NCI-H146 (cell line): ENCODE measurements around the gene LCMT1.
"Not testable (repeated sequence)": the region's sequence is repeated elsewhere in the genome, so short reads cannot be mapped to it uniquely, and the experiment has no call there.

Experiments
- DNase-seq: peaks from one replicate; lab custom pipeline; 2025; lab: John Stamatoyannopoulos, UW

Gene LCMT1

DNA sequence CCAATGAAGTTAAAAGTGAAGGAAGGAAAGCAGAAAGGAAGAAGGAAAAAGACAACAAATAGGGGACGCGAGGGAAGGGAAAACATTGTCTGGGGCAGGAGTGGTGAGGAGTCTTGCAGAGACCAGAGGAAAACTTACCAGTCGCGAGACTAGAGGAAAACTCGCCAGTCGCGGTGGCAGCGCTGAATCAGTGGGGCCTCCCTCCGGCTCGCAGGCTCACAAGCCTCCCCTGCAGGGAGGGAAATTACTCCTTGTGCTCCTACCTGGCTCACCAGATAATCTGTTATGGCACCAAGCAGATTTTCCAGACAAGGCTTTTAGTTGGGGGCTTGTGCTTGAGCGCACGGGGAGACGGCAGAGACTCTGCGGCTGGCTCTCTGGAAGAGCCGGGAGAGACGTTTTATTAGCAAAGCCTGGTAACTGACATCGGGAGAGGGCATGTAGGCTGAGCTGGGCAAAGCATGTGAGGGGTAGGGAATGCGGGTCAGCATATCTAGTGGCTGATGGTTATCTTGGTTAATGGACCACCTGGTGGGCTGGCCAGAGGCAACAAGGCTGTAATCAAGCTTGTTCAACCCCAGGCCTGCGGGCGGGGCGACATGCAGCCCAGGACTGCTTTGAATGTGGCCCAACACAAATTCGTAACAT is 37.1 kb downstream of the LCMT1 start:
- peak; percentile 24 for DNase-seq

DNA sequence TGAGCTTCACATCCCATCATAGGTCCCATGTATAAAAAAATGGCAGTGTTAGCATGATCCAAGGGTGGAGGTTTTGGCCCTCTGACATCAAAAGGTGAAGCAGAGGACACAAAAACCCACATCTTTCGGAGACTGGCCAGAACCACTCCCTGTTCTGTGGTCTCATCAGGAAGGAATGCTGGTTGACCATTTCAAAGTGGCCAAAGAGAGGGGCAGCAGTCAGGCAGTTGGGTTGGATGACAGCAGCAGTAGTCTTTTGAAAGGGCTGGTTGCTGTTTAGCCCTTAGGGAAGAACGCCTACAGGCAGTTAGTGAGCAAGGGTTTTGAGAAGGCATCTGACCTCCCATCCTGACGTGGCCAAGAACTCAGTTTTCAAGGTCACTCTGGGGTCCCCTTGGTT is 40.5 kb downstream of the LCMT1 start:
- DNase-seq, result no peak

DNA sequence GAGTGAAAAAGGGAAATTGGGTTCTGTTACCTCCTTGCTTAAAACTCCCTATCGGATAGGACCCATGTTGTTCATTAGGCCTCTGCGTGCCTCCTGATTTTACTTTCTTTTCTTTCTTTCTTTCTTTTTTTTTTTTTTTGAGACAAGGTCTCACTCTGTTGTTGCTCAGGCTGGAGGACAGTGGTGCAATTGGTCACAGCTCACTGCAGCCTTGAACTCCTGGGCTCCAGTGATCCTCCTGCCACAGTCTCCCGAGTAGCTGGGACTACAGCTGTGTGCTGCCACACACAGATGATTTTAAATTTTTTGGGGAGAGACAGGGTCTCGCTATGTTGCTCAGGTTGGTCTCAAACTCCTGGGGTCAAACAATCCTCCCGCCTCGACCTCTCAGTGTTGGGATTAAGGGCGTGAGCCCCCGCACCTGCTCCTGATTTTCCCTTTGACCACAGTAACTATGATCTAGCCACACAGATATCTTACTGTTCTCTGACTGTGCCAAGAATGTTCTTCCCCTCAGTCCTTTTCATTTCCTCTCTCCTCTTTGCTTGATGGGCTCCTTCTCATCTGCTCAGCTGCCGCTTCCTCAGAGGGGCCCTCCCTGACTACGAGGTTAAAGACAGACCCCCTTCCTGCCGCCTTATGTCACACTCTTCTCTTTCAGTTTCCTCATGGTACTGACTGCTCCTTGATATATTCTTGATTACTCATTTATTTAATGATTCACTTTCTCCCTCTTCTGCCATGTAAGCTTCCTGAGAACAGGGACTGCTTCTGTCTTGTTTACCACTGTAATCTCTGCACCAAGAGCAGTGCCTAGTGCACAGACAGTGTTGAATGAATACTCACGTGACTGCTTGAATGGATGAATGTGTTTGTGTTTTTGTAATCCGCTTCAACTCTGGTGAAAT is 44.3 kb downstream of the LCMT1 start:
- no peak for DNase-seq

DNA sequence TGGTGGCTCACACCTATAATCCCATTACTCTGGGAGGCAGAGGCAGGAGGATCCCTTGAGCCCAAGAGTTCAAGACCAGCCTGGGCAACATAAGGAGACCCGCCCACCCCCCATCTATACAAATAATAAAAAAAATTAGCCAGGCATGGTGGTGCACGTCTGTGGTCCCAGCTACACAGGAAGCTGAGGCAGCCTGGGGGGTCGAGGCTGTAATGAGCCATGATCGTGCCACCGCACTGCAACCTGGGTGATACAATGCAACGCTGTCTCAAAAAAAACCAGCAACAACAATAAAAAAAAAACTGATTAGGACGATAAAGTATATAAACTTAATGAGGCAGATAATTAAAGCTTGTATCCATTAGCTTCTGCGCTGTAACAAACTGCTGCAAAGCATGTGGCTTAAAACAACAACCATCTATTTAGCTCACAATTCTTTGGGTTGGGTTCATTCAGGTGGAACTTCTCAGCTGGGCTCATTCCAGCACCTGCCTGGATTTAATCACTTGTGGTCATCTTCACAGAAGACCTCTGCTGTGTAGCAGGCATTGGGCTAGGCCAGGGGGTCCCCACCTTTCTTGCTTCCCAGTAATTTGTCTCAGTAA is 45.8 kb downstream of the LCMT1 start:
- peak; percentile 84 for DNase-seq

DNA sequence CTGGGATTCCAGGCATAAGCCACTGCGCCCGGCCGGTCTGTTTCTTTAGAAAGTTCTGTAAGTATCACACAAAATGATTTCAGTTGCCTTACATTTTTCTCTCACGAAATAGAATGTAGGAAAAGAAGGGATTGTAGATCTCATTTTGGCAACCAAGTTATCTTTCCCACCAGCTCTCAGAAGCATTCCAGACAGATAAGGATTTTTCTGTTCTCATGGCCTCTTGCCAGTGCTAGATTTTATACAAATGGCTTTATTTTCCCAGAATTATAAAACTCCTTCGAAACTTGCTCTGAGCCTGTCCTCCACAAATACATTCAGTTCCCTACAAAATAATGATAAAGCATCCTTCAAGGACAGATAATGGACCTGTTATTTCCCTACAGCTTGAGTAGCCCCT is 46.9 kb downstream of the LCMT1 start:
- no peak for DNase-seq

DNA sequence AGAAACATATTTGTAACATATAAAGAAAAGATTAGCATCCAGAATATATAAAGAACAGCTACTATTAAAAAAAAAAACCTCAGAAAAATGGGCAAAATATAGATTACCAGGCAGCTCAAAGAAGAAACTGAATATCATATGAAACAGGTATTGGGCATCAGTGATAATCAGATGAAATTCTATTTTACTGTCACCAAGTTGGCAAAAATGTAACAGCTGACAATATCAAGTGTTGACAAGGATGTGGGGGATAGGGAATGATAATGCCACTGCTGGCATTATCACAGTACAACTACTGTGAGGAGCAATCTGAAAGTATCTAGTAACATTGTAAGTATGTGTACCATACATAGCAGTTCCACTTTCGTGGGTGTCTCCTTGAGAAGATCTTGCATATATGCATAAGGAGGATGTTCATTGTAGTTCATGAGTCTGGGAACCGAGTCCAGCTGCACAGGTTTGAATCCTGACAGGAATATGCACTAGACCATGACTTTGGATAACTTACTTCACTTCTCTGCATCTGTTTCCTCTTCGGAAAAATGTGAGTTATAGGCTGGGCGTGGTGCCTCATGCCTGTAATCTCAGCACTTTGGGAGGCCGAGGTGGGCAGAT is 50.3 kb downstream of the LCMT1 start:
- DNase-seq, result no peak

DNA sequence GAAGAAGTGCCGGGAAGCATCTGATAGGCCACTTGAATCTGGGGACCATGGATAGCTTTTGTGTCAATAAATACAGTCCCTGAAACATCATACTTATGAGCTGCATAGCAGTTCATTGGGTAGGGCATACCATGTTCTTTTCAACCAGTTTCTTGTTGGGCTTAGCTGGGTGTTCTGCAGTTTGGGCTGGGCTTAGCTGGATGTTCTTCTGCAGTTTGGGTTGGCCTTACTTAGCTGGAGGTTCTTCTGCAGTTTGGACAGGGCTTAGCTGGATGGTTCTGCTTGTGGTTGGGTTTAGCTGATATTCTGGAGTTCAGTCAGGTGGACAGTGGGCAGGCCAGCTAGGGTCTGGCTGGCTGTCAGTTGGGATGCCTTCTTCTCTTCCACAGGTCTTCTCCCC is 52.1 kb downstream of the LCMT1 start:
- DNase-seq, result no peak

DNA sequence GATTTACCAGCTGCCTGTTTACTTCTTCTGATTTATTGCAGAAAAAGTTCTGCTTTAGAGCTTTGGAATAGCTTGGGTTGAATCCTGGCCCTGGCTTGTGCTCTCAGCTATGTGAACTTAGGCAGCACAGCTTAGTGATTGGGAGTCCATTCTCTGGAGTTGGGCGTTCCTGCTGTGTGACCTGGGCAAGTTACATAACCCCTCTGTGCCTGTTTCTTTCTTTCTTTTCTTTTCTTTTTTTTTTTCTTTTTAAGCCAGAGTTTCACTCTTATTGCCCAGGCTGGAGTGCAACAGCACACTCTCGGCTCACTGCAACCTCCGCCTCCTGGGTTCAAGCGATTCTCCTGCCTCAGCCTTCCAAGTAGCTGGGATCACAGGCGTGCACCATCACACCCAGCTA is 53.7 kb downstream of the LCMT1 start:
- no peak for DNase-seq

DNA sequence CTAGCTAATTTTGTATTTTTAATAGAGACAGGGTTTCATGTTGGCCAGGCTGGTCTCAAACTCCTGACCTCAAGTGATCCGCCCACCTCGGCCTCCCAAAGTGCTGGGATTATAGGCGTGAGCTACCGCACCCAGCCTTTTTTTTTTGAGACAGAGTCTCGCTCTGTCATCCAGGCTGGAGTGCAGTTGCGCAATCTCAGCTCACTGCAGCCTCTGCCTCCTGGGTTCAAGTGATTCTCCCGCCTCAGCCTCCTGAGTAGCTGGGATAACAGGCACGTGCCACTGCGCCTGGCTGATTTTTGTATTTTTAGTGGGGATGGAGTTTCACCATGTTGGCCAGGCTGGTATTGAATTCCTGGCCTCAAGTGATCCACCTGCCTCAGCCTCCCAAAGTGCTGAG is 56.4 kb downstream of the LCMT1 start:
- DNase-seq, result not testable (repeated sequence)

DNA sequence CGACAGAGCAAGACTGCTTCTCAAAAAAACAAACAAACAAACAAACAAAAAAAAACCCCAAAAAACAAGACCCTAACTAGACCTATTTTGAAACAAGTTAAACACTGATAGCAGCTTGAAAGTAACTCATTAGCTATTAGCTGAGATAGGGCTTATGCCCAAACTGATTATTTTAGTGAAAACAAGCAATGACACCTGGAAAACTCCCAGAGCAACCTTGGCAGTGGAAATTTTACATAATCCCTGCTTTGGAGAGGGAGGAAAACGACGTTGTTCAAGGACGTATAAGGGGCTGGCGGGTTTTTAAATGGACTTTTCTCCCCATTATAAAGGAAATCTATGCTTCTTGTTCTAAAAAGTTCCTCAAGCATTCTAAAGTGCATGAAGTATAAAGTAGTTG is 59.8 kb downstream of the LCMT1 start:
- no peak for DNase-seq

DNA sequence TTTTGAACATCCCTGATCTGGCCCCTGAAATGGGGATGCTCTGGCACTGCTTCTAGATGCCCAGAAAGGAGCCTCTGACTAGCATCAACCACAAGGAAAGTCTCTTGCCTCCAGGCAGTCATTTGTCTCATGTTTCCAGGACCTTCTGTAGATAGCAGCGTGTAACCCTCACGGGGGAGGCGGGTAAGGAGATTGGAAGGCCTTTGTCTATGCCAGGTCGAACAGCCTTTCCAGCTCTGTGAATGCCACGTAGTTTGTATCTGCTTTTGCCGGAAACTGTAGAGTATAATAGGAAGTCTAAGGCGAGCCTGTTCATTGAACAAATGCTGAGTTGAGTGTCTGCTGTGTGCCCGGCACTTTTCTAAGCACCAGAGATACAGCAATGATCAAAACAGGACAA is 61.3 kb downstream of the LCMT1 start:
- DNase-seq, result no peak

DNA sequence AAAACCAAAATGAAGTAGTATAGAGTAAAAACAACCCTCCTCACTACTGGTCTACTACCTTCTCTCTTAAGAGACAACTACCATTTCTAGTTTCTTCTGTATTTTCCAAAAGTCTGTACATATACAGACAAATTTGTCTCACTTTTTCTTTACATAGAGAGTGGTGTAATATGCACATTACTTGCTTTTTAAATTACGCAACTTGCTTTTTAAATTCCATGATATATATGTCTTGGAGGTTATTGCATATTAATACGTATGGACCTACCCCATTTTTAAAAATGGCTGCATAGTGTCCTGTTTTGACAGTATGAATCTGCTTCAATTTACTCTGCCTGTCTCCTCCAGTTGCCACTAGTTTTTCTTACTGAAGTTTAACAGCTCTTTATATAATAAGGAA is 62.7 kb downstream of the LCMT1 start:
- DNase-seq, result no peak

DNA sequence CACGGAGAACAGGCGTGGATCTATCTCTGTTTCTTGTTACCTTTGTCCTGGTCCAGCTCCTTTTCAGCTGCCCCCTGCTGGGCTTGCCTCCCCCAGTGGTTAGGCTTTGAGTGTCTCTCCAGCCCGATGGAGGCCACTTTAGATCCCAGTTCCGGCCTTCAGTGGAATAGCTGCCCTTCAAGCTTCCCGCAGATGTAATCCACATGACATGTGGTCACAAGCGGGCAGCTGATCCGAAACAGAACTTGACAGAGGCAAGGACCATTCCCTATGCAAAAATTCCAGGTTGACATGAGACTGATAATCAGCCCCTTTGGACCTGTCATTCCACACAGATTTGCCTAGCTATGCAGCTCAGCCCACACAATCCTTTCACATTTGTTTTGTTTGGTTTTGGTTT is 64.6 kb downstream of the LCMT1 start:
- DNase-seq, result no peak

DNA sequence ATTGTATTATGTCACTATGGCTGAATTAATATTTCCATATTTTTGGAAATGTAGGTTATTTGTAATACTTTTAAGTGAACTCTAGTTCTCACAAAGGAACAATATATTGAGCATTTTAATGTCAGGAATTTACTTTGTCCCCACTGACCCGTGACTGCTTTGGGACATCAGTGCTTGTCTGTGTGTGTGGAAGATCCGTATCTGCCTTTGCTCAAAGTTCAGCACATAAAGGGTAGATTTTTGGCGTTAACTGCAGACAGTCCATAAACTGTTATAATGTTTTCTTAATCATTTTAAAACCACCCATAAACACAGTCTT is 65.9 kb downstream of the LCMT1 start:
- DNase-seq, result no peak

DNA sequence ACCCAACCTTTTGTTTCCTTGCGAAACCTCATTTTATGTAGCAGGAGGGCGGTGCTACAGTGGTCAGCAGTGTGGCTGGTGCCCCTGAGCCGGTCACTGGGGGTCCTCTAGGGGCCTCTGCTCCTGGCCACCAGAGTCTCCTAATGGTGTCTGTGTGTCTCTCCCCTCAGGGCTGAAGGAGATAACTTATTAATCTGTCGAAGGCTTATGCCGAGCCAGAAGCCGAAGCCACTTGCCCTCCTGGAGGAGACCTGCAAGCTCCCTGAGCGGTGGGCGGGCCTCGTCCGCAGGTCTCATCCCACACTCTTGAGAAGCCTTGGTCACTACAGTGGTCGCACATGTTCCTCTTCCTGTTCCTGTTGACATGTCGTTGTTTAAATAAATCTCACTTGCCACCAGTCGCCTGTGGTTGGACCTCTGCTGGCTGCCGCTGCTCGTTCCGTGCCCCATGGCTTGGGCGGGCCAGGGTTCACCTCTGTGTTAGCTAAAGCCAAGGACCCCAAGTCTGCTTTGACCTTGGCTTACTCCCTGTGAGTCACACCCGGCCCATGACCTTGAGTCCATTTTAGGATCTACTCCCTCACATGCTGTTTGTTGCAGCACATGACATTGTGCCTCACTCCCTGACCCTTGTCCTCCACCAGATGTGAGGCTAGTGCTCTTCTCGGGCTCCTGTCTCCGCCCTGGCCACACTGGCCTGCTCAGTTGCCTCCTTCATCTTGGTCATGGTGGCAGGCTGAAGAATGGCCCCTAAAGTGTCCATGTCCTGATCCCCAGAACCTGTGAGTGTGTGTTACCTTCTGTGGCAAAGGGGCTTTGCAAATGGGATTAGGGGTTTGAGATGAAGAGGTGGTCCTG is 66.5 kb downstream of the LCMT1 start:
- DNase-seq, result no peak

DNA sequence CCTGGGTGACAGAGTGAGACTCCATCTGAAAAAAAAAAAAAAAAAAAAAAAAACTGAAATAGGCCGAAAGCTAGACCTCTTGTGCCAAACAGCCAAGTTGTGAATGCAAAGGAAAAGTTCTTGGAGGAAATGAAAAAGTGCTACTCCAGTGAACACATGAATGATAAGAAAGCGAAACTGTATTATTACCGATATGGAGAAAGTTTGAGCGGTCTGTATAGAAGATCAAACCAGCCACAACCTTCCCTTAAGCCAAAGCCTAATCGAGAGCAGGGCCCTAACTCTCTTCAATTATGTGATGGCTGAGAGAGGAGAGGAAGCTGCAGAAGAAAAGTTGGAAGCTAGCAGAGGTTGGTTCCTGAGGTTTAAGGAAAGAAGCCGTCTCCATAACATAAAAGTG is 69.7 kb downstream of the LCMT1 start:
- DNase-seq, result not testable (repeated sequence)

DNA sequence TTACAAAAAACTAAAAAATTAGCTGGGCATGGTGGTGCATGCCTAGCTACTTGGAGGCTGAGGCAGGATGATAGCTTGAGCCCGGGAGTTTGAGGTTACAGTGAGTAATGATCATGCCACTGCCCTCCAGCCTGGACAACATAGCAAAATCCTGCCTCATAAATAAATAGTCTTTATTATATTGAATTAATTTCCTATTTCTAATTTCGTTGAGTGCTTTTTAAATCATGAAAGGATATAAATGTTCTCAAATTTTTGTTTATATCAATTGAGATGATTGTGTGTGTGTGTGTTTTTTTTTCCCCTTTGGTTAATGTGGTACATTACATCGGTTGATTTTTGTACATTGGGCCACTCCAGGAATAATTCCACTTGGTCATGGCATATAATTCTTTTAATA is 73.2 kb downstream of the LCMT1 start:
- no peak for DNase-seq

DNA sequence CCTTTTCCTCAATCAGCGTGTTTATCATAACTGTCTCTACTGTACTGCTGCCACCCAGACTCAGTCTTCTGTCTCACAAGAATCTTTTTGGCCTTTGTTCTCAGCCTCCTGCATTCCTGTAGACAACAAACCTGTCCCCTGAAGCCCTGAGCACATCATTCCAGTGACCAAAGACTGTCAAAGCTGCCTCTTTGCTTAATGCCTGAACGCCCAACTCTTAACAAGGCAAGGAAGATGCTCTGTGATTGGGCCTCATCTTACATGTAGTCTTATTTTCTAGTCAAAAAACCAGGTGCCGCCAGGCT is 75.9 kb downstream of the LCMT1 start:
- DNase-seq, result no peak

DNA sequence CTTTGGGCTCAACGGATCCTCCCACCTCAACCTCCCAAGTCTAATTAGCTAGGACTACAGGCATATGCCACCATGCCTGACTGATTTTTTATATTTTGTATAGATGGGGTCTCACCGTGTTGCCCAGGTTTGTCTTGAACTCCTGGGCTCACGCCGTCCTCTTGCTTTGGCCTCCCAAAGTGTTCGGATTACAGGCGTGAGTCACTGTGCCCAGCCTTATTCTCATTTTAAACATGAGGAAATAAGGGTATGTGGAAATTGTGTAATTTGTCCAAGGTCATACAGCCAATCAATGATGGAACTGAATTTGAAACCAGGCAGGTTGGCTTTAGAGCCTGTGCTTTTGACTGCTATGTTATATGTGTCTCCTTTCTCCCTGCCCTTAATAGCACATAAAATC is 77.8 kb downstream of the LCMT1 start:
- no peak for DNase-seq

DNA sequence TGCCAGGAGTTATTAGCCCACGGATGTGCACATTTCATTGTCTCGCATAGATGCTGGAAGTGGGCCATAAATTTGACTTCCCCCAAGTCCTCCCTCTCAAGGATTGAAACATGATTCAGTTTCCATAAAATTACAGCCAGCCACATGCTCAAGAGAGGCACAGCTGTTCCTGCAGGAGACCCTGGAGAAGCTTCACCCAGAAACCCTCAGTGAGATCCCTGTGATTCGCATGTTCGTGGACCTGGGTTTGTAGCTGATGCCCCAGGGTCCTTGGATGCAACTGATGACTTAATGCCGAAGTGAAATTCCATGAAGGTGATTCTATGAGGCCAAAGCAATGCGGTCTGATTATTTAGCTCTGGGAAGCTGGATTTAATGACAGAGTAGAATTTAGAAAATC is 80.6 kb downstream of the LCMT1 start:
- no peak for DNase-seq

DNA sequence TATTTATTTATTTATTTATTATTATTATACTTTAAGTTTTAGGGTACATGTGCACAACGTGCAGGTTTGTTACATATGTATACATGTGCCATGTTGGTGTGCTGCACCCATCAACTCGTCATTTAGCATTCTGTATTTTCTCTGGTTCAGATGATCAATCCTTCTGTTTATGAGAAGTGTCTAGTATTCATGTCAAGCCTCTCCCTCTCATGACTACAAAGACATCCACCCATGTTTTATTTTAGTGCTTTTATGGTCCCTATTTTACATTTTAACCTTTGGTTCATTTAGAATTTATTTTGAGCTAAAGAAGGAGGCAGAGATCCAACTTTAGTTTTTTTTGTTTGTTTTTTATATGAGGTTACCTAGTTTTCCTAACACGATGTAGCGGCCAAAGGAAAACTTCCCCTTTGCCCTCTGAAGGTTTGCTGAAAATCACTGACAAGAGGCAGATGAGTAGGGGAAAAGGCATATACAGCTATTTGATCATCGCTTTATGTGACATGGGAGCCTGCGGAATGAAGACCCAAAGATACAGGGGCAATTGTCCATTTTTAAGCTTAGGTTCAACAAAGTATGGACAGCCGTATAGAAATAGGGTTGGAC is 82.8 kb downstream of the LCMT1 start:
- DNase-seq, result no peak

DNA sequence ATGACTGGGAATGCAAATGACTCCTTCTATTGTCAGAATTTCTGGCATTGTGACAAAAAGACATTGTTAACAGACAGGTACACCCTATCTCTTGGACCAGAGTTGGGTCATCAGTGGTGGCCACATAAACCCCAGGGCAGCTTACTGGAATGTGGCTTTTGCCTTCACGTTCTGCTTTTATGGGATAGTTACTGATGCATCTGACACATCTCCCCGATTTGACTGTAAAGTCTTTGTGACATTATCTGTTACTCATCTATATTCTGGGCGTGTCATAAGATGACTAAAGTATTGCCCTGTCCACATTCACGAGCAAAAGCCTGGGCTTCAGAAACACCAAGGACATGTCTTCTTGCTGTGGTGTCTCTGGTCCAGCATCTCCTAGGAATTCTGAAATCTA is 86.5 kb downstream of the LCMT1 start:
- DNase-seq, result no peak
